ENCODE data around the gene PRRC2A.

PRRC2A gene

DNA sequence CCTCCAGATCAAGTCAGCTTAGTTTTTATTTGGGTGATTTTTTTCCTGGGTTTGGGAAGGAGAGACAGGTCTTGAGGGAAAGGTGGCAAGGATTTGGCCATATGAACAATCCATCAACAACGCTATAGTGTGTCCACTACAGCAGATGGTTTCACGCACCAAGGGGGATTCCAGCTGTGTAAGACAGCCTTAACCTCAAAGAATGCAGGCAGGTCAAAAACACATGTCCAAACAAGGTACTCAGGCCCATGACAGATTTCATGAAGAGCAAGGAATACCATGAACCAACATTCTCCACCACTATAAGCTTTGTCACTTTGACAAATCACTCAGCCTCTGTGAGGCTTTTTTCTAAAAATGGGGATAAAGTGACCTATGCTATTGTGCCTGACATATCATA lies 3.5 kb upstream of the PRRC2A start (continued):
- TF ChIP-seq, protein P1, sequence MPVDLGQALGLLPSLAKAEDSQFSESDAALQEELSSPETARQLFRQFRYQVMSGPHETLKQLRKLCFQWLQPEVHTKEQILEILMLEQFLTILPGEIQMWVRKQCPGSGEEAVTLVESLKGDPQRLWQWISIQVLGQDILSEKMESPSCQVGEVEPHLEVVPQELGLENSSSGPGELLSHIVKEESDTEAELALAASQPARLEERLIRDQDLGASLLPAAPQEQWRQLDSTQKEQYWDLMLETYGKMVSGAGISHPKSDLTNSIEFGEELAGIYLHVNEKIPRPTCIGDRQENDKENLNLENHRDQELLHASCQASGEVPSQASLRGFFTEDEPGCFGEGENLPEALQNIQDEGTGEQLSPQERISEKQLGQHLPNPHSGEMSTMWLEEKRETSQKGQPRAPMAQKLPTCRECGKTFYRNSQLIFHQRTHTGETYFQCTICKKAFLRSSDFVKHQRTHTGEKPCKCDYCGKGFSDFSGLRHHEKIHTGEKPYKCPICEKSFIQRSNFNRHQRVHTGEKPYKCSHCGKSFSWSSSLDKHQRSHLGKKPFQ (tag by site-specific recombination; IDR thresholded peaks at IDR 0.05), result no peak
- TF ChIP-seq, protein P2, sequence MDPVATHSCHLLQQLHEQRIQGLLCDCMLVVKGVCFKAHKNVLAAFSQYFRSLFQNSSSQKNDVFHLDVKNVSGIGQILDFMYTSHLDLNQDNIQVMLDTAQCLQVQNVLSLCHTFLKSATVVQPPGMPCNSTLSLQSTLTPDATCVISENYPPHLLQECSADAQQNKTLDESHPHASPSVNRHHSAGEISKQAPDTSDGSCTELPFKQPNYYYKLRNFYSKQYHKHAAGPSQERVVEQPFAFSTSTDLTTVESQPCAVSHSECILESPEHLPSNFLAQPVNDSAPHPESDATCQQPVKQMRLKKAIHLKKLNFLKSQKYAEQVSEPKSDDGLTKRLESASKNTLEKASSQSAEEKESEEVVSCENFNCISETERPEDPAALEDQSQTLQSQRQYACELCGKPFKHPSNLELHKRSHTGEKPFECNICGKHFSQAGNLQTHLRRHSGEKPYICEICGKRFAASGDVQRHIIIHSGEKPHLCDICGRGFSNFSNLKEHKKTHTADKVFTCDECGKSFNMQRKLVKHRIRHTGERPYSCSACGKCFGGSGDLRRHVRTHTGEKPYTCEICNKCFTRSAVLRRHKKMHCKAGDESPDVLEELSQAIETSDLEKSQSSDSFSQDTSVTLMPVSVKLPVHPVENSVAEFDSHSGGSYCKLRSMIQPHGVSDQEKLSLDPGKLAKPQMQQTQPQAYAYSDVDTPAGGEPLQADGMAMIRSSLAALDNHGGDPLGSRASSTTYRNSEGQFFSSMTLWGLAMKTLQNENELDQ (tag by site-specific recombination; IDR thresholded peaks at IDR 0.05; ENCODE audit: low read depth), result no peak
- no peak for TF ChIP-seq ZNF157 (tag by site-specific recombination; IDR thresholded peaks at IDR 0.05)
- TF ChIP-seq ZNF747 (tag by site-specific recombination; IDR thresholded peaks at IDR 0.05), result no peak
- TF ChIP-seq, protein P3, sequence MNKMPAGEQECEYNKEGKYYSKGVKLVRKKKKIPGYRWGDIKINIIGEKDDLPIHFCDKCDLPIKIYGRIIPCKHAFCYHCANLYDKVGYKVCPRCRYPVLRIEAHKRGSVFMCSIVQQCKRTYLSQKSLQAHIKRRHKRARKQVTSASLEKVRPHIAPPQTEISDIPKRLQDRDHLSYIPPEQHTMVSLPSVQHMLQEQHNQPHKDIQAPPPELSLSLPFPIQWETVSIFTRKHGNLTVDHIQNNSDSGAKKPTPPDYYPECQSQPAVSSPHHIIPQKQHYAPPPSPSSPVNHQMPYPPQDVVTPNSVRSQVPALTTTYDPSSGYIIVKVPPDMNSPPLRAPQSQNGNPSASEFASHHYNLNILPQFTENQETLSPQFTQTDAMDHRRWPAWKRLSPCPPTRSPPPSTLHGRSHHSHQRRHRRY (tag by site-specific recombination; IDR thresholded peaks at IDR 0.05), result no peak
- no peak for TF ChIP-seq ZFHX2 (tag by site-specific recombination; conservative IDR thresholded peaks at IDR 0.05)

DNA sequence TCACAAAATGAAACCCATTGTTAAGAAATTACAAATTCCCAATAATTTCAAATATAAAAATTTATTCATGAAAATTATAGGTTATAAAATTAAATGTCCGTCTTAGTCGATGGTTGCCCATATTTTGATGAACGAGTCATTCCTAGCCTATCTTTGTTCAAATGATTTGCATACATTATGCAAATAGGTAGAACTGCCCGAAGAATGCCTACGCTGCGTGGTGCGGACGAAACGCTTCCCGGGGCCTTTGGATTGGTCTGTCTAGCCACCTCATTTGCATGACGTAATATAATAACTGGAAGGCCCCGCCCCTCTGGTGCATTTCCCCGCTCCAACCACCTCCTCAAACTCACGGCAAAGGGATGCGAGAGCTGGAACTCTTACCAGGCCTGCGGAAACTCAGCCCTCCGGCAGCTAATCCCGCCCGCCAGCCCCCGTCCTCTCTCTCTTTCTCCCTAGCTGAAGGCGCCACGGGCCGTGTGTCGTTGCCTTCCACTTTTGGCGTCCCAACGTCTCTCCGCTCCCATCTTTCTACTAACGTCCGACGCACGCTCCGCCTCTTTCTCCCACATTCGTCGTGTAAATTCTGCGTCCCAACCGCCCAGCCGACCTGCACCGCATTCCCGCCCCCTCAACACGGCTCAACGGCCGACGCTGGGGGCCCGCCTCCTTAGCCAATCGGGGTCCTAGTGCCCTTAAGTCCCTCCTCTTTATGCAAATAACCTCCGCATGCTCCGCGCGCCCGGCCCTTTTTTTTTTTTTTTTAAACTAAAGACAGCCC lies 520 bp upstream of the PRRC2A start:
- Histone ChIP-seq H3K4me3 (ENCODE audit: low read depth, low read length) (peak overlapping the region; percentile 66), H3K4me1 (ENCODE audit: control insufficient read depth, insufficient read depth, low read length) (peaks cover 7% of the 10 kb centered on the region; the same call in 1 of the 2 replicates), H3K9me3 (ENCODE audit: control insufficient read depth, insufficient read depth, low read depth, low read length) (no peaks in the 10 kb centered on the region), H3K27ac (ENCODE audit: extremely low read depth, low read depth, low read length) (peak overlapping the region; percentile 99), H3K36me3 (ENCODE audit: control insufficient read depth in 2 of 2, insufficient read depth in 1 of 2, low read length in 2 of 2) (peaks cover 19 to 38% of the 10 kb centered on the region in 2 experiments)
- CTCF ChIA-PET, result interaction anchor here (0.7 to 1.5 kb wide), 3 partner anchors 13 to 322 kb away, joined by 3 read pairs; no protein-coding TSS in a partner anchor
- POLR2A ChIA-PET, result interaction anchor here (0.7 to 3.1 kb wide), 11 partner anchors 19 to 208 kb away, joined by 3 to 10 read pairs (median 5); partner anchors contain the start of genes ABHD16A, DDX39B, GPANK1 and HSPA1B
- TF ChIP-seq ZNF24 (tag by site-specific recombination; IDR thresholded peaks at IDR 0.05), result peak; percentile 91
- TF ChIP-seq, protein P4, sequence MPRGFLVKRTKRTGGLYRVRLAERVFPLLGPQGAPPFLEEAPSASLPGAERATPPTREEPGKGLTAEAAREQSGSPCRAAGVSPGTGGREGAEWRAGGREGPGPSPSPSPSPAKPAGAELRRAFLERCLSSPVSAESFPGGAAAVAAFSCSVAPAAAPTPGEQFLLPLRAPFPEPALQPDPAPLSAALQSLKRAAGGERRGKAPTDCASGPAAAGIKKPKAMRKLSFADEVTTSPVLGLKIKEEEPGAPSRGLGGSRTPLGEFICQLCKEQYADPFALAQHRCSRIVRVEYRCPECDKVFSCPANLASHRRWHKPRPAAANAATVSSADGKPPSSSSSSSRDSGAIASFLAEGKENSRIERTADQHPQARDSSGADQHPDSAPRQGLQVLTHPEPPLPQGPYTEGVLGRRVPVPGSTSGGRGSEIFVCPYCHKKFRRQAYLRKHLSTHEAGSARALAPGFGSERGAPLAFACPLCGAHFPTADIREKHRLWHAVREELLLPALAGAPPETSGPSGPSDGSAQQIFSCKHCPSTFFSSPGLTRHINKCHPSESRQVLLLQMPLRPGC (tag by site-specific recombination; IDR thresholded peaks at IDR 0.05), result peak; percentile 84
- peak; percentile 56 for TF ChIP-seq ZBTB8A (tag by site-specific recombination; IDR thresholded peaks at IDR 0.05)
- peak; percentile 78; the same call in 1 of the 2 replicates for TF ChIP-seq ZNF394 (tag by site-specific recombination; IDR thresholded peaks at IDR 0.05; ENCODE audit: borderline replicate concordance)
- peak; percentile 99 for TF ChIP-seq KLF10 (tag by site-specific recombination; IDR thresholded peaks at IDR 0.05)
- peak; percentile 89 for TF ChIP-seq EGR2 (tag by site-specific recombination; IDR thresholded peaks at IDR 0.05; ENCODE audit: low read depth)
- TF ChIP-seq HOXD13 (CRISPR knock-in tag; IDR thresholded peaks at IDR 0.05; ENCODE audit: borderline replicate concordance), result 0 out of 2 replicates have a peak, but pooled peaks have one; percentile 41
- peak; percentile 94 for TF ChIP-seq KLF16 (tag by site-specific recombination; IDR thresholded peaks at IDR 0.05)
- TF ChIP-seq, protein P5, sequence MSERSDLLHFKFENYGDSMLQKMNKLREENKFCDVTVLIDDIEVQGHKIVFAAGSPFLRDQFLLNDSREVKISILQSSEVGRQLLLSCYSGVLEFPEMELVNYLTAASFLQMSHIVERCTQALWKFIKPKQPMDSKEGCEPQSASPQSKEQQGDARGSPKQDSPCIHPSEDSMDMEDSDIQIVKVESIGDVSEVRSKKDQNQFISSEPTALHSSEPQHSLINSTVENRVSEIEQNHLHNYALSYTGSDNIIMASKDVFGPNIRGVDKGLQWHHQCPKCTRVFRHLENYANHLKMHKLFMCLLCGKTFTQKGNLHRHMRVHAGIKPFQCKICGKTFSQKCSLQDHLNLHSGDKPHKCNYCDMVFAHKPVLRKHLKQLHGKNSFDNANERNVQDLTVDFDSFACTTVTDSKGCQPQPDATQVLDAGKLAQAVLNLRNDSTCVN (tag by site-specific recombination; optimal IDR thresholded peaks at IDR 0.05), result no peak
- peak; percentile 62 for TF ChIP-seq ZXDB (tag by site-specific recombination; IDR thresholded peaks at IDR 0.05)
- TF ChIP-seq ZBTB48 (tag by site-specific recombination; IDR thresholded peaks at IDR 0.05), result peak; percentile 26; the same call in 1 of the 2 replicates
- TF ChIP-seq, protein P6, sequence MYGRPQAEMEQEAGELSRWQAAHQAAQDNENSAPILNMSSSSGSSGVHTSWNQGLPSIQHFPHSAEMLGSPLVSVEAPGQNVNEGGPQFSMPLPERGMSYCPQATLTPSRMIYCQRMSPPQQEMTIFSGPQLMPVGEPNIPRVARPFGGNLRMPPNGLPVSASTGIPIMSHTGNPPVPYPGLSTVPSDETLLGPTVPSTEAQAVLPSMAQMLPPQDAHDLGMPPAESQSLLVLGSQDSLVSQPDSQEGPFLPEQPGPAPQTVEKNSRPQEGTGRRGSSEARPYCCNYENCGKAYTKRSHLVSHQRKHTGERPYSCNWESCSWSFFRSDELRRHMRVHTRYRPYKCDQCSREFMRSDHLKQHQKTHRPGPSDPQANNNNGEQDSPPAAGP (tag by site-specific recombination; IDR thresholded peaks at IDR 0.05), result peak; percentile 86
- no peak for TF ChIP-seq SCRT1 (tag by site-specific recombination; IDR thresholded peaks at IDR 0.05; ENCODE audit: borderline replicate concordance)
- TF ChIP-seq KLF9 (tag by site-specific recombination; IDR thresholded peaks at IDR 0.05; ENCODE audit: low read depth), result peak; percentile 71
- TF ChIP-seq, protein P7, sequence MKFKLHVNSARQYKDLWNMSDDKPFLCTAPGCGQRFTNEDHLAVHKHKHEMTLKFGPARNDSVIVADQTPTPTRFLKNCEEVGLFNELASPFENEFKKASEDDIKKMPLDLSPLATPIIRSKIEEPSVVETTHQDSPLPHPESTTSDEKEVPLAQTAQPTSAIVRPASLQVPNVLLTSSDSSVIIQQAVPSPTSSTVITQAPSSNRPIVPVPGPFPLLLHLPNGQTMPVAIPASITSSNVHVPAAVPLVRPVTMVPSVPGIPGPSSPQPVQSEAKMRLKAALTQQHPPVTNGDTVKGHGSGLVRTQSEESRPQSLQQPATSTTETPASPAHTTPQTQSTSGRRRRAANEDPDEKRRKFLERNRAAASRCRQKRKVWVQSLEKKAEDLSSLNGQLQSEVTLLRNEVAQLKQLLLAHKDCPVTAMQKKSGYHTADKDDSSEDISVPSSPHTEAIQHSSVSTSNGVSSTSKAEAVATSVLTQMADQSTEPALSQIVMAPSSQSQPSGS (tag by site-specific recombination; IDR thresholded peaks at IDR 0.05; ENCODE audit: low read depth), result peak; percentile 99
- peak; percentile 62 for TF ChIP-seq SP7 (tag by site-specific recombination; IDR thresholded peaks at IDR 0.05)
- TF ChIP-seq ZFP69B (tag by site-specific recombination; IDR thresholded peaks at IDR 0.05), result peak; percentile 73
- peak; percentile 59 for TF ChIP-seq KLF8 (tag by site-specific recombination; IDR thresholded peaks at IDR 0.05)
